Activated CD4-positive, alpha-beta T cell treated with anti-CD3 and anti-CD28 coated beads, Interleukin-2, amount 50 U/mL, for 4 hours (primary cell): ENCODE results near the gene OXSM.

Experiments
- DNase-seq, 2 experiments: peaks; one replicate each; pipeline ENCODE4 v3.0.0-alpha.2; 2020

OXSM gene

GRCh38 chr3:25804676-25805075, 14.8 kb downstream of the OXSM start:
- no peak for DNase-seq

DNA sequence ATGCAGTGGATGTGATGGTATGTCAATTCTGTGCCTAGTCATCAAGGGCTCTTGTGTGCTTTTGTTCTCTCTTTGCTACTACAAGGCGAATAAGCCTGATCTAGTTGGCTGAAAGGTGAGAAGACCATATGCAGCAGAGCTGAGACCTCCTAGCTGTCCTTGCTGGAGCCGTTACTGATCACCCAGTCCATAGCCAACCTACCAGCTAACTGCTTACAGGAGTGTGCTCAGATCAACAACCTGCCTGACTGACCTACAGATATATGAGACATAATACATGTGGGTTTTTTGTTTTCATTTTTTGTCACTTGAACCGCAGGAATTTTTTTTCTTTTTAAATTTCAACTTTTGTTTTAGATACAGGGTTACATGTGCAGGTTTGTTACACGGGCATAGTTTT, 22.8 kb downstream of the OXSM start:
- no peak for DNase-seq

GRCh38 chr3:25817107-25817506, 27.2 kb downstream of the OXSM start:
- DNase-seq = no peak

GRCh38 chr3:25817638-25818037, 27.7 kb downstream of the OXSM start:
- no peak for DNase-seq

DNA sequence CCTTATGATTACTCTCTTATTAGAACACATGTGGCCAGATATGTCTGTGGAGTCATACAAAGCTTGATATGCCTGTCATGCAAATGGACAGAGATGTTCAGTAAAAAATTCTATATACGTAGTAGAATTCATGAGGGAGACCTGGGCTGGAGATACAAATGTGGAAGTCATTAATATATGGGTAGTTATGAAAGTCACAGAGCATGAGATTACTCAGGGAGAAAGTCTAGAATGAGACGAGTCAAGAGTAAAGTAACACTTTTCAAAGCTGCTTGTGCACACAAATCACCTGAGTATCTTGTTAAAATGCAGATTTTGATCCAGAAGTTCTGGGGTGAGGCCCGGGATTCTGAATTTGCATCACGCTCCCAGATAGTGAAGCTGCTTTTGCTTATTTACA, 28.4 kb downstream of the OXSM start:
- DNase-seq = no peak

- DNase-seq = no peak
Measured at GRCh38 chr3:25820366-25820765, 30.5 kb downstream of the OXSM start.

DNA sequence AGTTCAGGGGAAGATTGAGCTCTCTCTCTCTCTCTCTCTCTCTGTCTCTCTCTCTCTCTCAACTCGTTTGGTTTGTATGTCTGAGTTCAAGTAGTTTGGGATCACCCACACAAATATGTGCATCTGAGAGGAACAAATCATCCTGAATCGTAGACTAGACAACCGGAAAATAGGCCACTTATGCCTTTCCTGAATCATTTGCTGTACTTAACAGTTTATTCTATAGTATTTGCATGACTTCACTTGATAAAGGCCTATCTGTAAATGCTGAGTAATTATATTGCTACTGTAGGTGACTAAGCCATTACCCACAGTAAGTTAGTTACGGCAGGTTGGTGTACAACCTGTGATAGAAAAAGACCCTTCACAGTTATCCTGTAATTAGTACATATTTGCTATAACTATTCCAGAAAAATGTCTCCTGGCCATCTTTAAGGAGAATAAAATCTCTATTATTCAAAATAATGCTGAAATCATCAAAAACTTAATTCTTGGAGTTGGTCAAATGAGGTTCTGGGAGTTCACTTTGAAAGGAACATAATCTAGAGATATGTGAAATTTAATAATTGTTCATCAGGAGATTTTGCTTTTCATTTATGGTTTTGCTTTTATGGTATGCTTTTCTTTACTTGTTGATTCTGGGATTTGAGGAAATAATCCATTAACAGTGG, 31.1 kb downstream of the OXSM start:
- DNase-seq = no peak

DNA sequence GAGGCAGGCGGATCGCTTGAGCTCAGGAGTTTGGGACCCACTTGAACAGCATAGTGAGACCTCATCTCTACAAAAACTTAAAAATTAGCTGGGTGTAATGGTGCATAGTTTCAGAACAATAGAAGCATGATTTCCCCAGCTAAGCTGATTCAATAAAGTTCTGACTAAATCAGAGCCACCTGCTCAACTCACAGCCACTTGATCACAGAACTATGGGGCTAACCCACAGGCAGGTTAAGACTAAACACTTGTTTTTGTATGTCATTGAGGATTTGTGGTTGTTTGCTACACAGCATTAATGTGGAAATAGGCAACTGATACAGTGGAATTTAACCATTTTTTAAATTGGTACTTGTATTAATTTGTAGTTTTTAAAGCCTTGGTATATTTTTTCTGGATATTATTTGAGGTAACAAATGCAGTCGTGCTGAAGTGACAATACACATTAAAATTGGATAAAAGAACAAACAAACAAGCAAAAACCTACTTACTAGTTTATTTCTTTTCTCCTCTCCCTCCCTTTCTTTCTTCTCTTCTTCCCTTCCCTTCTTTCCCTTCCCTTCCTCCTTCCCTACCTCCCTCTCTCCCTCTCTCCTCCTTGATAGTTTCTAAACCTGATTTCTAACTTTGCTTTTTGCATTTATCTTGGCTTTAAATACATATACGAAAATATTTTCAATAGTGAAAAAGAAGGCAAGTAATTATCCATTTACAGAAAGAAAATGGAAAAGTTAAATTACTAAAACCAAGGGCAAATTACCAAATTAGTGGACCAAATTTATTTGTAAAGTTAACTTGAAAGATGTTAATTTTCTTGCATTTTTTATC, 32.1 kb downstream of the OXSM start:
- DNase-seq = no peak

- DNase-seq = no peak
Measured at GRCh38 chr3:25823314-25823713, 33.4 kb downstream of the OXSM start.

DNA sequence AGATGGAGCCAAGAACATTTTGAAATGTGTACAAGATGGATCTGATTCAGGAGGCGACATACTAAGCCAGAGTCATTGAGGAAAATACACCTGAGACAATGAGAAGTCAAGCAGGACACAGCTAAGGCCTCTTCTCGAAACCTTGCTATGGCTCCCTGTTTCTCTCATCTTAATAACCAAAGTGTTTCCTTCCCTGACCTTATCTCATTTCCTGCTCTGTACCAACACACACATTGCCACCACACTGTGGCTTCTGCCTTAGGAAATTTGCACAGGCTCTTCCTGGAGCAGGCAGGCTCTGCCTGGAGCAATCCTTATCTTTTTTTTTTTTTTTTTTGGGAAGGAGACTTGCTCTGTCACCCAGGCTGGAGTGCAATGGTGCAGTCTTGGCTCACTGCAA, 36.6 kb downstream of the OXSM start:
- no peak for DNase-seq

- DNase-seq = no peak
Measured at GRCh38 chr3:25830373-25831280, 40.7 kb downstream of the OXSM start.

DNA sequence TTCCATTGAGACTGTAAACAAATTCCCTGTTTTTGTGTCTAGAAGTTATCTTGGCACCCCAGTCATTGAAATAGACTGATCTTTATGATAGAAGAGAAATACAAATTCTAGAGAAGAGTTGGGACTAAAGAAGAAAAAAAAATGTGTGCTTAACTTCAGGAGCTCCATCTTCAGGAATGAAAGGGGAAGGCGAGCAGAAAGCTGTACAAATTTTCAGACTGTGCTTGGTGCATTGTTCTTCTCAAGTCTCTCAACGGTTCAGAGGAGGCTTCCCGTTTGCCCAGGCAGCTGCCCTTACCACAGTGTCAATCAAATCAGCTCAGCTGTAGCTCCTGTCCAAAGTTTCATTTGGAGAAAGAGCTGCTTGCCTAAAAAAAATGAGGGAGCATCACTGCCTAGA, 41.7 kb downstream of the OXSM start:
- no peak for DNase-seq

GRCh38 chr3:25834346-25834745, 44.5 kb downstream of the OXSM start:
- DNase-seq = no peak

GRCh38 chr3:25836579-25836978, 46.7 kb downstream of the OXSM start:
- DNase-seq = no peak

DNA sequence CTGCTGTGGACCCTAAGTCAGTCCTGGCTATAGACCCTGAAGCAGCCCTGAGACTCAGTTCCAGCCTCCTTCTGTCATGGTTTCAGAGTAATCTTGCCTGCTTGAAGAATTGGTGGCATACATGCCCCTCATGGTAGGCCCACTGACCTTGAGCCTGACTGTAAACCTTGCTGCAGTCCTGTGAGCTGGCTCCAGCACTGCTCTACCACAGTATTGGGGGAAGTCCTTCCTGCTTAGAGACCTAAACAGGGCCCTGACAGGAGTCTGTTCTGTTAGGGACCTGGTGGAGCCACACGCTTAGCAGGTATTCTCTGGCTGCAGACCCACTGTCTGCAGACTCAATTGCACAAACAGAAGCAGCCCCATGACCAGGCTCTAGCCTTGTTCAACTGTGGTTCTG, 47.1 kb downstream of the OXSM start:
- DNase-seq = no peak

- DNase-seq = no peak
Measured at GRCh38 chr3:25840099-25840498, 50.2 kb downstream of the OXSM start.

GRCh38 chr3:25843332-25843731, 53.4 kb downstream of the OXSM start:
- DNase-seq = no peak
